DND-41 (cell line): ENCODE results near the gene CDCP1.

Experiments
- ATAC-seq: fragments of 200-7000 bp; cut with Tn5 transposase; 3 replicates; pipeline ENCODE4 v1.9.1; 2021; ENCODE audit warnings: low read depth; ENCODE audit not compliant: insufficient read depth
- DNase-seq: peaks from one replicate; pipeline ENCODE4 v3.0.0-alpha.2; 2020
- H2AFZ ChIP-seq: 2 replicates; pipeline ENCODE4 v1.6.0; 2012; ENCODE audit warnings: low read depth, low read length
- H3K27ac ChIP-seq: 2 replicates; pipeline ENCODE4 v1.5.1; 2012; ENCODE audit warnings: low read length, inconsistent platforms
- H3K27me3 ChIP-seq: fragments of 200-600 bp; sonication (generic); 2 replicates; pipeline ENCODE4 v1.6.0; 2012; ENCODE audit warnings: low read length, mild to moderate bottlenecking, inconsistent platforms; ENCODE audit not compliant: insufficient read depth, poor library complexity
- H3K36me3 ChIP-seq: 2 replicates; pipeline ENCODE4 v1.5.1; 2012; ENCODE audit warnings: low read length, inconsistent platforms; ENCODE audit not compliant: insufficient read depth
- H3K4me1 ChIP-seq: 2 replicates; pipeline ENCODE4 v1.5.1; 2012; ENCODE audit warnings: mild to moderate bottlenecking, low read length; ENCODE audit not compliant: insufficient read depth
- H3K4me2 ChIP-seq: 2 replicates; pipeline ENCODE4 v1.6.0; 2012; ENCODE audit warnings: mild to moderate bottlenecking, moderate library complexity, low read length, inconsistent platforms; ENCODE audit not compliant: insufficient read depth
- H3K4me3 ChIP-seq, 2 experiments: fragments of 200-600 bp in 1 of 2; shearing (Covaris generic) in 1 of 2; 2 replicates each; pipeline ENCODE4 v1.5.1; 2012 to 2016; ENCODE audit warnings: inconsistent platforms in 2 of 2, low read length in 2 of 2, mild to moderate bottlenecking in 2 of 2, low read depth in 1 of 2, moderate library complexity in 1 of 2
- H3K79me2 ChIP-seq: 2 replicates; pipeline ENCODE4 v1.6.0; 2012; ENCODE audit warnings: low read length, inconsistent platforms; ENCODE audit not compliant: insufficient read depth
- H3K9ac ChIP-seq: 2 replicates; pipeline ENCODE4 v1.6.0; 2012; ENCODE audit warnings: low read depth, mild to moderate bottlenecking, inconsistent platforms, low read length, moderate library complexity
- H3K9me3 ChIP-seq: 2 replicates; pipeline ENCODE4 v1.5.1; 2012; ENCODE audit warnings: low read length, moderate library complexity, mild to moderate bottlenecking, inconsistent platforms; ENCODE audit not compliant: insufficient read depth, severe bottlenecking
- H4K20me1 ChIP-seq: 2 replicates; pipeline ENCODE4 v1.6.0; 2012; ENCODE audit warnings: low read length; ENCODE audit not compliant: insufficient read depth
- EZH2 ChIP-seq: IDR thresholded peaks from 3 replicates; pipeline ENCODE4 v1.6.1; 2012; ENCODE audit warnings: borderline replicate concordance, low read depth, mild to moderate bottlenecking, moderate library complexity, low read length, inconsistent platforms; ENCODE audit not compliant: severe bottlenecking
- TF ChIP-seq, protein P1 (sequence below): IDR thresholded peaks from 2 replicates; pipeline ENCODE4 v1.5.1; 2012; ENCODE audit warnings: borderline replicate concordance, low read length, moderate library complexity, mild to moderate bottlenecking; ENCODE audit not compliant: poor library complexity, severe bottlenecking; ENCODE audit errors: extremely low read depth

Gene CDCP1

DNA sequence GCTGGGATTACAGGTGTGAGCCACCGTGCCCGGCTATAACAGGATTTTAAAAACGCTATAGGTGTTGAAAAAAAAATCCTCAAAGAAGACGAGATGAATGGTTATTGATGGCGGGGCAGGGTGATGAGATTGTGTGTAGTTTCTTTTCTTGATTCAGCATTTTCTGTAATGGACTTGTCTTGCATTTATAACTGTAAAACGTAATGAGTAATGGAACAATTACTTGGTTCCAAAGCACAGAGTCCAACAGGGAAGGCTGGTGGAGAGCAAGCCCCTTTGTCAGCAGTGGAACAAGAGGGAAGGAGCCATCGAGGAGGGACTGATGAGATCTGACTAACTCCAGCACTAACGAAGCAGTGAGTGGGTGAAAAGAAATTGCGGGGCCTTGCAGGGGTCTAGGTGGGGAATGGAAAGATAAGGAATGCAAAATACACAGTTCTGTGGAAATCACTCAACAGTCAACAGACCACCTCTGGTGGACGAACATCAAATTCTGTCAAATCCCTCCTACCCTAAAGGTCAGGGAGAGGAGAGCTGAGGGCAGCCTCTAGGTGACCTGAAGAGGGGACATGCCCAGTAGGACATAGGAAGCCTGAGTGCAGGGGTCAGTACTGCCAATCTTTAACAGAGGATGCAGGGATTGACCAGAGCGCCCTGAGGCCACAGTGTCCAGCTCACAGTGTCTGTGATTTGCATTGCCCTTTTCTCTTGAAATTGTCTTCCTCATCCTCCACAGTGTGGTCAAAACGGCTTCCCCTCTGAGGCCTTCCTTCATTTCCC lies 23.1 kb upstream of the CDCP1 start:
- ATAC-seq: no peak
- H3K27me3 ChIP-seq: no peaks in the 10 kb centered on the region
- DNase-seq: no peak
- H3K9ac ChIP-seq: no peak overlapping the region
- no peak overlapping the region for H3K4me3 ChIP-seq
- H3K9me3 ChIP-seq: peaks cover 3% of the 10 kb centered on the region
- no peaks in the 10 kb centered on the region for H3K79me2 ChIP-seq
- H3K27ac ChIP-seq: no peak overlapping the region
- peaks cover 26% of the 10 kb centered on the region for H3K4me1 ChIP-seq
- H2AFZ ChIP-seq: no peak overlapping the region
- no peaks in the 10 kb centered on the region for H3K36me3 ChIP-seq
- no peak for TF ChIP-seq EZH2
- TF ChIP-seq, protein P1, sequence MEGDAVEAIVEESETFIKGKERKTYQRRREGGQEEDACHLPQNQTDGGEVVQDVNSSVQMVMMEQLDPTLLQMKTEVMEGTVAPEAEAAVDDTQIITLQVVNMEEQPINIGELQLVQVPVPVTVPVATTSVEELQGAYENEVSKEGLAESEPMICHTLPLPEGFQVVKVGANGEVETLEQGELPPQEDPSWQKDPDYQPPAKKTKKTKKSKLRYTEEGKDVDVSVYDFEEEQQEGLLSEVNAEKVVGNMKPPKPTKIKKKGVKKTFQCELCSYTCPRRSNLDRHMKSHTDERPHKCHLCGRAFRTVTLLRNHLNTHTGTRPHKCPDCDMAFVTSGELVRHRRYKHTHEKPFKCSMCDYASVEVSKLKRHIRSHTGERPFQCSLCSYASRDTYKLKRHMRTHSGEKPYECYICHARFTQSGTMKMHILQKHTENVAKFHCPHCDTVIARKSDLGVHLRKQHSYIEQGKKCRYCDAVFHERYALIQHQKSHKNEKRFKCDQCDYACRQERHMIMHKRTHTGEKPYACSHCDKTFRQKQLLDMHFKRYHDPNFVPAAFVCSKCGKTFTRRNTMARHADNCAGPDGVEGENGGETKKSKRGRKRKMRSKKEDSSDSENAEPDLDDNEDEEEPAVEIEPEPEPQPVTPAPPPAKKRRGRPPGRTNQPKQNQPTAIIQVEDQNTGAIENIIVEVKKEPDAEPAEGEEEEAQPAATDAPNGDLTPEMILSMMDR: no peak
- no peaks in the 10 kb centered on the region for H4K20me1 ChIP-seq
- H3K4me2 ChIP-seq: no peak overlapping the region

DNA sequence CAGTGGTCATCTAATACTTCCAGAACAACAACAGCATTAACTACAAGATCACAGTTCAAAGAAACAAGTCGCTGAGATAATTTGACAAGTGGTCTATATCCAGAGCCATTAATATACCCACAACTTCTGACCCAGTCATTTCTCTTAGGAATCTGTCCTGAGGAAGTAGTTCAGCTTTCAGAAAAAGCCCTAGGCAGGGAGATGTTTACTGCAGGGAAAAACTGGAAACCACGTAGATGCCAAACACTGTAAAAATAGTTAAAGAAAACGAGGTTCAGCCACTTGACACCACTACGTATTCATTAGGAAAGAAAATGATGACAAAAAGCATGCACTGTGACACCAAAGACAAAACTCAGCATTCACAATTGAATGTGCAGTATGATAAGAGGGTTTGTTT lies 22.3 kb upstream of the CDCP1 start:
- Histone ChIP-seq H3K9ac (no peak overlapping the region), H3K4me3 (no peak overlapping the region)
- DNase-seq: no peak

DNA sequence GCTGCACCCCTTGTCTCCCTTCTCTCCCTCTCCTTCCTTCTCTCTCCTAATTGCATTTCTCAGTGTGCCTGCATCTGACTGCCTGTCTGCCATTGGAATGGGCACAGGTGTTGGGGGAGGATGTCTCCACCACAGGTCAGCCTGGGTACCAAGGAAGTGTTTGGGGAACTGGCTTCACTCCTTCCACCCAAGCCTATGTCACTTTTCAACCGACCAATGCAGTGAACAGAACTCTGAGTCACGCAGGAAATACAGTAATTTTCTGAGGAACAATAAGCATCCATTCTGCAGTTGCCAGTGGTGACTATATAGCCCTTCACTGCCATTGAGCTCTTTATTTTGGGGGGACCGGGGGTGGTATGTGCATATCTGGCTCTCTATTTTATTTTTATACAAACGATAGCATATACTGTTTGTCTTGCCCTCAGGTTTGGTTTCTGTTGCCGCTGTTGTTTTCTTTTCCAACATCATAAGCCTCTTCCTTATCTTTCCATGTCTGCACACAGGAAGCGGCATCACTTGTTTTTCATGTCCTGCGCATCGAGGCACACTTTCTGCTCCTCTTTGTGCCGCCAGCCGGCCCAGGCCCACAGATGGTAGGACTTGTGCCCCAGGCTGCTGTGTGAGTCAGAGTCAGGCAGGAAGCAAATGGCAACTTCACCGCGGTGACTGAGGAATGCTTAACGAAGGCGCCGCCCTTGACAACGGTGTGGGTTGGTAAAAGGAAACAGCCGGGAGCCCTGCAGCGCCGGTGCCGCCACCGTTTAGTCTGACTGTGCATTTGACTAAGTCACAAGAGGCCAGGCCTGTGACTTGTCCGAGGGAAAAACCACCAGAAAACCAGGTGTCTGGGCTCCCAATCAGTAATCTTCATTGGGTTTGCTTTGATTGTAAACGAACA lies 21.1 kb upstream of the CDCP1 start:
- TF ChIP-seq, protein P1: peak; percentile 25
- TF ChIP-seq EZH2: no peak
- Histone ChIP-seq H3K9me3 (peaks cover 3% of the 10 kb centered on the region), H3K36me3 (no peaks in the 10 kb centered on the region), H3K9ac (peak overlapping the region; percentile 44), H4K20me1 (no peaks in the 10 kb centered on the region), H3K4me2 (peak overlapping the region; percentile 61), H3K79me2 (no peaks in the 10 kb centered on the region), H3K4me3 (peak overlapping the region in 1 of 2 experiments; percentile 37; a peak in 2 of 4 replicates), H2AFZ (peak overlapping the region; percentile 83), H3K27me3 (no peaks in the 10 kb centered on the region), H3K27ac (peak overlapping the region; percentile 86), H3K4me1 (peaks cover 26% of the 10 kb centered on the region)
- peak; percentile 100 for ATAC-seq
- peak; percentile 94 for DNase-seq

More for the DNA sequence above, 22.3 kb upstream of the CDCP1 start:
- H3K36me3 ChIP-seq: no peaks in the 10 kb centered on the region
- peaks cover 26% of the 10 kb centered on the region for H3K4me1 ChIP-seq
- H3K79me2 ChIP-seq: no peaks in the 10 kb centered on the region
- H3K4me2 ChIP-seq: no peak overlapping the region
- no peaks in the 10 kb centered on the region for H3K27me3 ChIP-seq
- ATAC-seq: no peak
- H4K20me1 ChIP-seq: no peaks in the 10 kb centered on the region
- H2AFZ ChIP-seq: no peak overlapping the region
- no peak overlapping the region; the same call in 1 of the 2 replicates for H3K27ac ChIP-seq
- no peak for TF ChIP-seq EZH2
- TF ChIP-seq, protein P1: no peak
- H3K9me3 ChIP-seq: peaks cover 3% of the 10 kb centered on the region
